GM21526 (cell line): ENCODE measurements around the gene HSFX1.

ENCODE experiments used
- ATAC-seq: cut with Tn5 transposase; IDR thresholded peaks from one replicate; pipeline ENCODE4 v1.9.1; 2021; ENCODE audit warnings: moderate library complexity; ENCODE audit not compliant: unreplicated experiment, low FRiP score

The HSFX1 gene

GRCh38 chrX:149803458-149804062 lies 29.7 kb downstream of the HSFX1 start:
- ATAC-seq, result no peak

- ATAC-seq, result no peak
Observed at GRCh38 chrX:149804102-149804501, 30.2 kb downstream of the HSFX1 start.

- ATAC-seq, result no peak
Observed at GRCh38 chrX:149807747-149808458, 34.0 kb downstream of the HSFX1 start.

- no peak for ATAC-seq
Observed at GRCh38 chrX:149818652-149819051, 44.8 kb downstream of the HSFX1 start.

- ATAC-seq, result no peak
Observed at GRCh38 chrX:149819371-149819770, 45.5 kb downstream of the HSFX1 start.

- ATAC-seq, result no peak
Observed at GRCh38 chrX:149825424-149825823, 51.6 kb downstream of the HSFX1 start.
